ENCODE measurements around the gene DTX1.

GRCh38 chr12:113112043-113112899, 55.7 kb downstream of the DTX1 start:
- TF ChIP-seq CTCF (IDR thresholded peaks at IDR 0.05) (no peak), POLR2A (IDR thresholded peaks at IDR 0.05) (no peak)
